GM12878 (cell line): ENCODE results near the gene AUNIP. TPM values are rescaled to one million over a fixed set of nuclear protein-coding genes. Genes with fewer than 3 reads are reported as not detected.

Source experiments
- BHLHE40 ChIP-seq, 2 experiments: fragments of 450-650 bp in 1 of 2; IDR thresholded peaks; 2 replicates each; pipeline ENCODE4 v1.6.1; 2011 to 2017; ENCODE audit warnings: low read depth in 2 of 2, borderline replicate concordance in 1 of 2, improper control_type of control experiment in 1 of 2, low read length in 1 of 2, mild to moderate bottlenecking in 1 of 2
- CBX5 ChIP-seq: sonication (generic); IDR thresholded peaks from 2 replicates; pipeline ENCODE4 v1.6.1; 2016; ENCODE audit warnings: low read depth, moderate library complexity, mild to moderate bottlenecking, inconsistent platforms
- CEBPZ ChIP-seq: fragments of 150-350 bp; IDR thresholded peaks from 2 replicates; pipeline ENCODE4 v1.6.1; 2016; ENCODE audit warnings: low read depth, low read length
- EGR1 ChIP-seq, 2 experiments: IDR thresholded peaks; 1 replicate in 1 of 2; 2 replicates in 1 of 2; pipeline ENCODE4 v1.6.1; 2011 to 2012; ENCODE audit warnings: low read depth in 2 of 2, low read length in 2 of 2, borderline replicate concordance in 1 of 2, mild to moderate bottlenecking in 1 of 2, moderate library complexity in 1 of 2
- GATAD2B ChIP-seq: fragments of 450-650 bp; conservative IDR thresholded peaks from 2 replicates; pipeline ENCODE4 v1.6.1; 2017; ENCODE audit warnings: low read depth, mild to moderate bottlenecking, moderate library complexity
- IKZF1 ChIP-seq: fragments of 450-650 bp; conservative IDR thresholded peaks from 2 replicates; pipeline ENCODE4 v1.6.1; 2017; ENCODE audit warnings: antibody characterized with exemption, mild to moderate bottlenecking
- IKZF2 ChIP-seq, 2 experiments: fragments of 450-650 bp; IDR thresholded peaks; 2 replicates each; pipeline ENCODE4 v1.6.1; 2017; ENCODE audit warnings: mild to moderate bottlenecking in 2 of 2, moderate library complexity in 2 of 2
- MEF2A ChIP-seq: IDR thresholded peaks from 2 replicates; pipeline ENCODE4 v1.6.1; 2011; ENCODE audit warnings: low read depth, mild to moderate bottlenecking, low read length, moderate library complexity; ENCODE audit not compliant: insufficient read depth
- MTA2 ChIP-seq: fragments of 450-650 bp; IDR thresholded peaks from 2 replicates; pipeline ENCODE4 v1.6.1; 2016; ENCODE audit warnings: low read depth, mild to moderate bottlenecking, moderate library complexity
- MXI1 ChIP-seq: fragments of 150-350 bp; IDR thresholded peaks from 2 replicates; pipeline ENCODE4 v1.6.1; 2011; ENCODE audit warnings: low read depth, mild to moderate bottlenecking, inconsistent platforms, low read length, improper control_type of control experiment
- POLR2AphosphoS2 ChIP-seq: IDR thresholded peaks from 2 replicates; pipeline ENCODE4 v1.6.1; 2011; ENCODE audit warnings: low read depth, mild to moderate bottlenecking, low read length, improper control_type of control experiment, moderate library complexity
- POU2F2 ChIP-seq: IDR thresholded peaks from 3 replicates; pipeline ENCODE4 v1.6.1; 2011; ENCODE audit warnings: low read depth, mild to moderate bottlenecking, low read length, borderline replicate concordance
- RAD21 ChIP-seq: IDR thresholded peaks from 2 replicates; pipeline ENCODE4 v1.6.1; 2011; ENCODE audit warnings: mild to moderate bottlenecking, low read depth, low read length, moderate library complexity; ENCODE audit not compliant: insufficient read depth
- RCOR1 ChIP-seq: conservative IDR thresholded peaks from 2 replicates; pipeline ENCODE4 v1.6.1; 2012; ENCODE audit warnings: low read depth, low read length, improper control_type of control experiment
- REST ChIP-seq: IDR thresholded peaks from 2 replicates; pipeline ENCODE4 v1.6.1; 2012; ENCODE audit warnings: mild to moderate bottlenecking, low read depth, low read length
- SMAD5 ChIP-seq: IDR thresholded peaks from 2 replicates; pipeline ENCODE4 v1.6.1; 2016; ENCODE audit warnings: antibody characterized with exemption, low read depth
- SMARCA5 ChIP-seq: fragments of 450-650 bp; IDR thresholded peaks from 2 replicates; pipeline ENCODE4 v1.6.1; 2017; ENCODE audit warnings: mild to moderate bottlenecking
- STAT1 ChIP-seq: fragments of 450-650 bp; conservative IDR thresholded peaks from 2 replicates; pipeline ENCODE4 v1.6.1; 2014; ENCODE audit warnings: antibody characterized with exemption, mild to moderate bottlenecking
- TBL1XR1 ChIP-seq: IDR thresholded peaks from 2 replicates; pipeline ENCODE4 v1.6.1; 2012; ENCODE audit warnings: low read depth, low read length, improper control_type of control experiment
- USF1 ChIP-seq: IDR thresholded peaks from 2 replicates; pipeline ENCODE4 v1.6.1; 2011; ENCODE audit warnings: borderline replicate concordance, low read depth, mild to moderate bottlenecking, moderate library complexity, mixed read lengths, low read length; ENCODE audit not compliant: insufficient read depth; ENCODE audit errors: extremely low read length
- YBX1 ChIP-seq: fragments of 450-650 bp; IDR thresholded peaks from 2 replicates; pipeline ENCODE4 v1.6.1; 2016; ENCODE audit warnings: antibody characterized with exemption
- YY1 ChIP-seq: IDR thresholded peaks from 2 replicates; pipeline ENCODE4 v1.6.1; 2011; ENCODE audit warnings: low read depth, mild to moderate bottlenecking, low read length
- ZNF207 ChIP-seq: fragments of 450-650 bp; IDR thresholded peaks from 2 replicates; pipeline ENCODE4 v1.6.1; 2014; ENCODE audit warnings: antibody characterized with exemption, mild to moderate bottlenecking, borderline replicate concordance
- ZSCAN29 ChIP-seq: fragments of 450-650 bp; IDR thresholded peaks from 2 replicates; pipeline ENCODE4 v1.6.1; 2017; ENCODE audit warnings: mild to moderate bottlenecking, moderate library complexity
- polyA plus RNA-seq, 11 experiments: library from polyadenylated mRNA; depleted of rRNA in 4 of 11; unstranded in 6 of 11; stranded (reverse) in 5 of 11; fragments of >200 nt; fragmentation: Nextera tagmentation in 4 of 11; fragmentation: Illumina TruSeq in 1 of 11; extraction: Ambion mirVana in 4 of 11; extraction: Trizol in 1 of 11; gene quantifications; 1 replicate in 1 of 11; 2 replicates in 10 of 11; pipeline versions ENCODE4 v1.2.1 to v1.2.3, GENCODE V29; 2011 to 2016; ENCODE audit warnings: inconsistent platforms in 2 of 11, missing spikeins in 2 of 11, low read depth in 1 of 11
- total RNA-seq, 4 experiments: library from RNA; depleted of rRNA in 3 of 4; stranded (reverse); fragments of >200 nt in 3 of 4; fragmentation: Illumina TruSeq in 1 of 4; extraction: Trizol in 1 of 4; gene quantifications; 2 replicates each; pipeline versions ENCODE4 v1.2.1 to v1.2.3, GENCODE V29; 2013 to 2021

AUNIP gene
- total and polyA plus RNA-seq, 10 of the 15 experiments (the other 5 are each of a cell fraction or from before 2014, with no cell fraction given), result 3.9 to 20.0 (median 12.7) TPM

GRCh38 chr1:25809283-25809926 is 49.9 kb downstream of the AUNIP start (continued):
- TF ChIP-seq POU2F2 (no peak), SMARCA5 (no peak), STAT1 (no peak), GATAD2B (peak; percentile 52; the same call in 1 of the 2 replicates), TBL1XR1 (no peak), BHLHE40 (IDR thresholded peaks at IDR 0.05; ENCODE audit: borderline replicate concordance in 1 of 2, low read depth in 2 of 2, low read length in 1 of 2) (peak in 1 of 2 experiments; percentile 27; a peak in 1 of 4 replicates), RAD21 (no peak), USF1 (no peak), MTA2 (0 out of 2 replicates have a peak, but pooled peaks have one; percentile 36), EGR1 (IDR thresholded peaks at IDR 0.05; ENCODE audit: borderline replicate concordance in 1 of 2, low read depth in 2 of 2, low read length in 2 of 2) (0 out of 3 replicates have a peak, but pooled peaks of 1 of the 2 experiments have one; percentile 39), YBX1 (no peak), REST (no peak), MXI1 (no peak), MEF2A (no peak), SMAD5 (no peak), POLR2AphosphoS2 (no peak), CBX5 (no peak), IKZF1 (peak; percentile 84), IKZF2 (IDR thresholded peaks at IDR 0.05) (peak; percentile 67 to 76), YY1 (no peak), RCOR1 (no peak), CEBPZ (no peak), ZSCAN29 (no peak), ZNF207 (no peak)
